ENCODE results near the gene TCL1B.

DNA sequence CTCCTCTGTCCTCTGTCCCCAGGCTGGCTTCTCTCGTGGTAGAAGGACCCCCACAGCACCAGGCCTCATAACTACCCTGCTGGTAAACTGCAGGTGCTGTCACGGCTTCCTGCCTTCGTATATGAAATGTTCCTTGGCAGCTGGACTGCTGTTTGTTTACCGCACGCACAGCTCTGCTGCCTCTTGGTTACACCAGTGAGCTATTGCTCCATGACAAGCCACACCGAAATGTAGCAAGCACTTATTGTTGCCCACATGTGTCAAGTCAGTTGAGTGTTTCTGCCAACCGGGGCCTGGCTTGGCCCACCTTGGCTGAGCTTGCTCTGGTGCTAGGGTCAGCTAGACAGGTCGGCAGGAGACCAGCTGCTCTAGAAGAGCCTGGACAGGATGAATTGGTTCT, 21.7 kb upstream of the TCL1B start:
- TF ChIP-seq CTCF (IDR thresholded peaks at IDR 0.05; ENCODE audit: insufficient read depth, low read length, poor library complexity, severe bottlenecking) (no peak), EZH2phosphoT487 (conservative IDR thresholded peaks at IDR 0.05; ENCODE audit: low read length) (no peak)
